HL-60 (cell line): ENCODE data around the gene DYNC2LI1.

ENCODE experiments used
- DNase-seq, 2 experiments: peaks; one replicate each; pipeline ENCODE4 v3.0.0-alpha.2; 2010 to 2020; ENCODE audit warnings: low read depth in 1 of 2, low spot score in 1 of 2
- H3K27ac ChIP-seq: fragments of 250-450 bp; sonication (Bioruptor Pico); replicated peaks from 2 replicates; pipeline ENCODE4 v1.5.1; 2020; ENCODE audit warnings: mild to moderate bottlenecking, moderate library complexity
- H3K27me3 ChIP-seq: fragments of 250-450 bp; sonication (Bioruptor Pico); 2 replicates; pipeline ENCODE4 v1.5.1; 2021; ENCODE audit warnings: mild to moderate bottlenecking, moderate library complexity; ENCODE audit not compliant: insufficient read depth, poor library complexity, severe bottlenecking
- H3K4me3 ChIP-seq: replicated peaks from 2 replicates; pipeline ENCODE4 v1.5.1; 2011; ENCODE audit warnings: mild to moderate bottlenecking, control low read depth, low read length; ENCODE audit not compliant: insufficient read depth
- GABPA ChIP-seq: IDR thresholded peaks from 2 replicates; pipeline ENCODE4 v1.6.1; 2012; ENCODE audit warnings: low read depth
- POLR2AphosphoS5 ChIP-seq: IDR thresholded peaks from 2 replicates; pipeline ENCODE4 v1.6.1; 2012; ENCODE audit warnings: low read depth
- SPI1 ChIP-seq: IDR thresholded peaks from 2 replicates; pipeline ENCODE4 v1.6.1; 2012; ENCODE audit warnings: low read depth, mild to moderate bottlenecking, borderline replicate concordance
- TF ChIP-seq, protein P1 (sequence below): IDR thresholded peaks from 2 replicates; pipeline ENCODE4 v1.6.1; 2012; ENCODE audit warnings: low read depth; ENCODE audit not compliant: insufficient replicate concordance
- TF ChIP-seq, protein P2 (sequence below): IDR thresholded peaks from one replicate; pipeline ENCODE4 v1.5.1; 2011; ENCODE audit warnings: low read length, control low read depth, inconsistent platforms; ENCODE audit not compliant: insufficient read depth

DYNC2LI1 gene

DNA sequence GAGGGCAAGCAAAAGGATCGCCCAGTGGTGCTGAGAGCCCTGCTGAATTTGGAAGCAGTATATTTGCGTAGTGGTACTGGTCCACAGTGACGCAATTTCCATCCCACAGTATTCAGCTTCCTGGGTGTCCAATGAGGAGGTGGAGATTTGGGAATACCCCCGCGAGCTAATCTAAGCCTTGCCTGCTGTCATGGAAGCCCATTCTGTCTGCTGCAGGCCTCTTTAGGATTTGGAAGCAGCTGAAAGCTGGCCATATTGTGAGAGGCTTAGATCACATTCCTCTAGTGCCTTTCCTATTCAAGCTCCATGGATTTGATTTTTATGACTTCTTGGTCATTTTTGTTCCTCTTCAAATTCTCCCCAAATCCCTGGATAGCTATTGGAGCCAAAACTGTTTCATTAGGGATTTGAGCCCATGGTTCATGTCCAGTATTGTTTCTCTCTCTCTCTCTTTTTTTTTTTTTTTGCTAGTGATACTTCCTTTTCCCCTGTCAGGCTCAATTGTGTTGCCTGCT is 22.3 kb upstream of the DYNC2LI1 start:
- peaks cover 2% of the 10 kb centered on the region for H3K27me3 ChIP-seq
- no peak for TF ChIP-seq SPI1
- TF ChIP-seq POLR2AphosphoS5 = no peak
- TF ChIP-seq GABPA = no peak
- TF ChIP-seq, protein P1, sequence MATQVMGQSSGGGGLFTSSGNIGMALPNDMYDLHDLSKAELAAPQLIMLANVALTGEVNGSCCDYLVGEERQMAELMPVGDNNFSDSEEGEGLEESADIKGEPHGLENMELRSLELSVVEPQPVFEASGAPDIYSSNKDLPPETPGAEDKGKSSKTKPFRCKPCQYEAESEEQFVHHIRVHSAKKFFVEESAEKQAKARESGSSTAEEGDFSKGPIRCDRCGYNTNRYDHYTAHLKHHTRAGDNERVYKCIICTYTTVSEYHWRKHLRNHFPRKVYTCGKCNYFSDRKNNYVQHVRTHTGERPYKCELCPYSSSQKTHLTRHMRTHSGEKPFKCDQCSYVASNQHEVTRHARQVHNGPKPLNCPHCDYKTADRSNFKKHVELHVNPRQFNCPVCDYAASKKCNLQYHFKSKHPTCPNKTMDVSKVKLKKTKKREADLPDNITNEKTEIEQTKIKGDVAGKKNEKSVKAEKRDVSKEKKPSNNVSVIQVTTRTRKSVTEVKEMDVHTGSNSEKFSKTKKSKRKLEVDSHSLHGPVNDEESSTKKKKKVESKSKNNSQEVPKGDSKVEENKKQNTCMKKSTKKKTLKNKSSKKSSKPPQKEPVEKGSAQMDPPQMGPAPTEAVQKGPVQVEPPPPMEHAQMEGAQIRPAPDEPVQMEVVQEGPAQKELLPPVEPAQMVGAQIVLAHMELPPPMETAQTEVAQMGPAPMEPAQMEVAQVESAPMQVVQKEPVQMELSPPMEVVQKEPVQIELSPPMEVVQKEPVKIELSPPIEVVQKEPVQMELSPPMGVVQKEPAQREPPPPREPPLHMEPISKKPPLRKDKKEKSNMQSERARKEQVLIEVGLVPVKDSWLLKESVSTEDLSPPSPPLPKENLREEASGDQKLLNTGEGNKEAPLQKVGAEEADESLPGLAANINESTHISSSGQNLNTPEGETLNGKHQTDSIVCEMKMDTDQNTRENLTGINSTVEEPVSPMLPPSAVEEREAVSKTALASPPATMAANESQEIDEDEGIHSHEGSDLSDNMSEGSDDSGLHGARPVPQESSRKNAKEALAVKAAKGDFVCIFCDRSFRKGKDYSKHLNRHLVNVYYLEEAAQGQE = no peak
- TF ChIP-seq, protein P2, sequence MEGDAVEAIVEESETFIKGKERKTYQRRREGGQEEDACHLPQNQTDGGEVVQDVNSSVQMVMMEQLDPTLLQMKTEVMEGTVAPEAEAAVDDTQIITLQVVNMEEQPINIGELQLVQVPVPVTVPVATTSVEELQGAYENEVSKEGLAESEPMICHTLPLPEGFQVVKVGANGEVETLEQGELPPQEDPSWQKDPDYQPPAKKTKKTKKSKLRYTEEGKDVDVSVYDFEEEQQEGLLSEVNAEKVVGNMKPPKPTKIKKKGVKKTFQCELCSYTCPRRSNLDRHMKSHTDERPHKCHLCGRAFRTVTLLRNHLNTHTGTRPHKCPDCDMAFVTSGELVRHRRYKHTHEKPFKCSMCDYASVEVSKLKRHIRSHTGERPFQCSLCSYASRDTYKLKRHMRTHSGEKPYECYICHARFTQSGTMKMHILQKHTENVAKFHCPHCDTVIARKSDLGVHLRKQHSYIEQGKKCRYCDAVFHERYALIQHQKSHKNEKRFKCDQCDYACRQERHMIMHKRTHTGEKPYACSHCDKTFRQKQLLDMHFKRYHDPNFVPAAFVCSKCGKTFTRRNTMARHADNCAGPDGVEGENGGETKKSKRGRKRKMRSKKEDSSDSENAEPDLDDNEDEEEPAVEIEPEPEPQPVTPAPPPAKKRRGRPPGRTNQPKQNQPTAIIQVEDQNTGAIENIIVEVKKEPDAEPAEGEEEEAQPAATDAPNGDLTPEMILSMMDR = no peak
- DNase-seq = no peak
- no peak overlapping the region for H3K4me3 ChIP-seq
- no peak overlapping the region for H3K27ac ChIP-seq

DNA sequence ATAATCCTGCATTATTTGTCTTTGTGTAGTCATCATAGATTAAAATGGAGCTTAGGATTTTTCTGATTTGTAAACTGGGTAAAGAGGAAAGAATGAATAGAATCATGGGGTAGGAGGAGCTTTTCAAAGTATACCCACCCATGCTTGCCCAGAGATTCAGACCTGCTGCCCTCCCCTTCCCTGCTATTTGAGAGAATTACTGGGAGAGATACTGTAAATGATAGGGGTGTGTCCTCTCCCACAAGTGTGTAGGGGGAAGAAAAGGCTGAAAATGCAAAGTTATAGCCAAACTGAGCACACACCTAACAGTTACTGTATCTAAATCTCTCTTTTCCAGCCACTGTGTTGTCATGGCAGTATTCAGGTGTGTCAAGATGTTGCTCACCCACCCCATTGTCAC is 21.5 kb upstream of the DYNC2LI1 start:
- Histone ChIP-seq H3K27me3 (peaks cover 2% of the 10 kb centered on the region), H3K4me3 (no peak overlapping the region), H3K27ac (no peak overlapping the region)
- TF ChIP-seq, protein P1 = no peak
- no peak for TF ChIP-seq POLR2AphosphoS5
- TF ChIP-seq GABPA = no peak
- no peak for TF ChIP-seq SPI1
- TF ChIP-seq, protein P2 = no peak
- no peak for DNase-seq

DNA sequence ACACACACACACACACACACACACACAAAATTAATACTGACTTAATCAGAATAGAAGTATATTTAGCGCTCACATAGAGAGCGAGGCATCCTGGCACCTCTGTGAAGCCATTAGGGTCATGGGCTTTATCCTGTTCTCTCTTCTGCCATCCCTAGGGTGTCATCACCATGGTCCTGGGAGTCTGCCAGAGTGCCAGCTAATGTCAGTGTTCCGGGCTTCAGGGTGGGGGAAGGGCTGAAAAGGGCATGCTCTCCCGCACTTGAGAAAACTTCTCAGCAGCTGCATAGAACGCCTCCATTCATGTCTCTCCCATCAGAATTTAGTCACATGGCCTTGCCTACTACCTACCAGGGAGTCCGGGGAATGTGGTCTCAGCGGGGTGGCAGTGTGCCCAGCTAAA is 19.7 kb upstream of the DYNC2LI1 start:
- no peak for DNase-seq
- no peak overlapping the region for H3K4me3 ChIP-seq
- no peaks in the 10 kb centered on the region for H3K27me3 ChIP-seq
- H3K27ac ChIP-seq = no peak overlapping the region
- TF ChIP-seq SPI1 (no peak), GABPA (no peak), POLR2AphosphoS5 (no peak)
- TF ChIP-seq, protein P1 = no peak
- TF ChIP-seq, protein P2 = no peak
